MM.1S (cell line): Measurements from ENCODE around the gene TRMT61A.

Experiments used
- DNase-seq: peaks from one replicate; pipeline ENCODE4 v3.0.0-alpha.2; 2015
- H2AFZ ChIP-seq: fragments of 300-600 bp; sonication (generic); 2 replicates; pipeline ENCODE4 v1.6.0; 2016; ENCODE audit warnings: antibody characterized with exemption, low read length
- H3F3A ChIP-seq: fragments of 300-600 bp; sonication (generic); 2 replicates; pipeline ENCODE4 v1.6.1; 2016; ENCODE audit warnings: mild to moderate bottlenecking, antibody characterized with exemption, low read length, moderate library complexity, mixed read lengths; ENCODE audit not compliant: insufficient read depth
- H3K27ac ChIP-seq: fragments of 300-600 bp; sonication (generic); 2 replicates; pipeline ENCODE4 v1.5.1; 2016; ENCODE audit warnings: mild to moderate bottlenecking, low read length
- H3K27me3 ChIP-seq: fragments of 300-600 bp; sonication (generic); replicated peaks from 2 replicates; pipeline ENCODE4 v1.6.0; 2016; ENCODE audit warnings: low read length; ENCODE audit not compliant: insufficient read depth
- H3K36me3 ChIP-seq: fragments of 300-600 bp; sonication (generic); replicated peaks from 2 replicates; pipeline ENCODE4 v1.6.1; 2016; ENCODE audit warnings: mild to moderate bottlenecking, low read length, mixed read lengths; ENCODE audit not compliant: insufficient read depth
- H3K4me1 ChIP-seq: fragments of 300-600 bp; sonication (generic); 2 replicates; pipeline ENCODE4 v1.6.1; 2016; ENCODE audit warnings: low read length, mixed read lengths
- H3K4me2 ChIP-seq: fragments of 300-600 bp; sonication (generic); 2 replicates; pipeline ENCODE4 v1.6.0; 2016; ENCODE audit warnings: low read depth, low read length
- H3K4me3 ChIP-seq: fragments of 300-600 bp; sonication (generic); 2 replicates; pipeline ENCODE4 v1.5.1; 2016; ENCODE audit warnings: low read length, mixed read lengths
- H3K79me2 ChIP-seq: fragments of 300-600 bp; sonication (generic); 2 replicates; pipeline ENCODE4 v1.6.1; 2016; ENCODE audit warnings: mixed run types, low read length, mixed read lengths
- H3K9ac ChIP-seq: fragments of 300-600 bp; sonication (generic); 2 replicates; pipeline ENCODE4 v1.6.1; 2016; ENCODE audit warnings: low read length, mixed read lengths
- H3K9me2 ChIP-seq: fragments of 300-600 bp; sonication (generic); replicated peaks from 2 replicates; pipeline ENCODE4 v1.6.1; 2016; ENCODE audit warnings: mild to moderate bottlenecking, low read length, mixed read lengths; ENCODE audit not compliant: insufficient read depth
- H3K9me3 ChIP-seq: fragments of 300-600 bp; sonication (generic); replicated peaks from 2 replicates; pipeline ENCODE4 v1.6.1; 2016; ENCODE audit warnings: mild to moderate bottlenecking, low read length, mixed read lengths; ENCODE audit not compliant: insufficient read depth
- H4K20me1 ChIP-seq: fragments of 300-600 bp; sonication (generic); 2 replicates; pipeline ENCODE4 v1.6.1; 2016; ENCODE audit warnings: mild to moderate bottlenecking, low read length, moderate library complexity, mixed read lengths; ENCODE audit not compliant: insufficient read depth
- CTCF ChIP-seq: fragments of 300-600 bp; sonication (generic); IDR thresholded peaks from 2 replicates; pipeline ENCODE4 v1.5.1; 2016; ENCODE audit warnings: antibody characterized with exemption, low read length, mixed read lengths
- EZH2 ChIP-seq: fragments of 300-600 bp; sonication (generic); optimal IDR thresholded peaks from 2 replicates; pipeline ENCODE3; 2017; ENCODE audit warnings: low read depth, mild to moderate bottlenecking, antibody characterized with exemption, low read length, mixed read lengths
- EZH2phosphoT487 ChIP-seq: fragments of 300-600 bp; sonication (generic); IDR thresholded peaks from 2 replicates; pipeline ENCODE4 v1.6.1; 2018; ENCODE audit warnings: antibody characterized with exemption, low read length

The TRMT61A gene

GRCh38 chr14:103562429-103563225 lies 33.6 kb downstream of the TRMT61A start, which contains the start of the genes BAG5 and COA8:
TSS of gene BAG5 (minus strand) at chr14:103562657. CDS start at chr14:103561164, 1,493 bp downstream.
TSS of gene COA8 (plus strand) at chr14:103562960. CDS start at chr14:103563002, 42 bp downstream.
- no peaks in the 10 kb centered on the region for H3K27me3 ChIP-seq
- no peaks in the 10 kb centered on the region for H3K4me1 ChIP-seq
- peak within 1 kb of the TSS; percentile 75 for H3K9ac ChIP-seq
- peak within 1 kb of the TSS; percentile 83 for H3K4me2 ChIP-seq
- H3K9me2 ChIP-seq = no peaks in the 10 kb centered on the region
- no peaks in the 10 kb centered on the region for H3K9me3 ChIP-seq
- DNase-seq = peak; percentile 72
- H3K36me3 ChIP-seq = no peaks in the 10 kb centered on the region
- H3K27ac ChIP-seq = peak within 1 kb of the TSS; percentile 66; the same call in 1 of the 2 replicates
- H3K79me2 ChIP-seq = peaks cover 74% of the 10 kb centered on the region
- peak within 1 kb of the TSS; percentile 89 for H3K4me3 ChIP-seq
- H4K20me1 ChIP-seq = no peaks in the 10 kb centered on the region
- no peak for TF ChIP-seq EZH2phosphoT487
- H3F3A ChIP-seq = no peaks in the 10 kb centered on the region
- H2AFZ ChIP-seq = peak within 1 kb of the TSS; percentile 82

GRCh38 chr14:103563226-103563620 lies 34.2 kb downstream of the TRMT61A start:
- Histone ChIP-seq H3K9ac (peak overlapping the region; percentile 56; the same call in 1 of the 2 replicates), H3K4me3 (peak overlapping the region; percentile 86), H3K4me1 (no peaks in the 10 kb centered on the region), H3K36me3 (no peaks in the 10 kb centered on the region), H3K4me2 (peak overlapping the region; percentile 83), H3K27me3 (no peaks in the 10 kb centered on the region), H3K79me2 (peaks cover 70% of the 10 kb centered on the region), H3K27ac (no peak overlapping the region), H3F3A (no peaks in the 10 kb centered on the region), H2AFZ (peak overlapping the region; percentile 82), H3K9me3 (no peaks in the 10 kb centered on the region), H4K20me1 (no peaks in the 10 kb centered on the region), H3K9me2 (no peaks in the 10 kb centered on the region)
- no peak for DNase-seq
- TF ChIP-seq EZH2 (no peak), CTCF (no peak), EZH2phosphoT487 (no peak)

GRCh38 chr14:103563844-103564505 lies 35.0 kb downstream of the TRMT61A start:
- Histone ChIP-seq H3F3A (no peaks in the 10 kb centered on the region), H3K27ac (no peak overlapping the region), H3K9ac (no peak overlapping the region; the same call in 1 of the 2 replicates)

More at GRCh38 chr14:103563844-103564505, 35.0 kb downstream of the TRMT61A start:
- H3K27me3 ChIP-seq = no peaks in the 10 kb centered on the region
- H3K36me3 ChIP-seq = no peaks in the 10 kb centered on the region
- H4K20me1 ChIP-seq = no peaks in the 10 kb centered on the region
- H3K9me2 ChIP-seq = no peaks in the 10 kb centered on the region
- no peak overlapping the region for H2AFZ ChIP-seq
- H3K9me3 ChIP-seq = no peaks in the 10 kb centered on the region
- H3K4me1 ChIP-seq = no peaks in the 10 kb centered on the region
- H3K4me2 ChIP-seq = peak overlapping the region; percentile 83
- TF ChIP-seq EZH2 (no peak), EZH2phosphoT487 (no peak), CTCF (no peak)
- peaks cover 63% of the 10 kb centered on the region for H3K79me2 ChIP-seq
- H3K4me3 ChIP-seq = peak overlapping the region; percentile 86
- DNase-seq = no peak
